ENCODE measurements around the gene EXOC3.
"Not testable (repeated sequence)": the region's sequence is repeated elsewhere in the genome, so short reads cannot be mapped to it uniquely, and the experiment has no call there.

Gene EXOC3

GRCh38 chr5:442335-443238, at the start of gene EXOC3:
EXOC3 (plus strand) TSS chr5:443176; CDS start chr5:446206, 3,030 bp downstream.
- ATAC-seq (peak; percentile 91), DNase-seq (peak; percentile 83)

DNA sequence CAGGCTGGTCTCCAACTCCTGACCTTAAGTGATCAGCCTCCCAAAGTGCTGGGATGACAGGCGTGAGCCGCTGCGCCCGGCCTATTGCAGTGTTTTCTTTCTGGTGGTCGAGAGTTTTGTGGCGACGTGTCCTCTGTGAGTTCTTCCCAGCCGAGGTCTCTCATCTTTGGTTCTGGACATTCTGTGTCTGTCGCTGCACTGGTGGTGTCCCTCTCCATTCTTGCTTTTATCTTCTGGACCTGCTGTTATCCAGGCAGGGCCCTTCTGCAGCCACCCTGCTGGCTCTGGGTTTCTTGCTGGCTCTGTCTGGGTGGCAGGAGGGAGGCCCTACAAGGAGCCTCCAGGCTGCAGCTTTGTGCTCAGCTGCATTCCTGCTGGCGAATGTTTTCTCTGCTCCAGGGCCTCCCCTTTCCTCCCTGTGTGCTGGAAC, 49.1 kb upstream of the EXOC3 start:
- ATAC-seq (no peak), DNase-seq (no peak)

DNA sequence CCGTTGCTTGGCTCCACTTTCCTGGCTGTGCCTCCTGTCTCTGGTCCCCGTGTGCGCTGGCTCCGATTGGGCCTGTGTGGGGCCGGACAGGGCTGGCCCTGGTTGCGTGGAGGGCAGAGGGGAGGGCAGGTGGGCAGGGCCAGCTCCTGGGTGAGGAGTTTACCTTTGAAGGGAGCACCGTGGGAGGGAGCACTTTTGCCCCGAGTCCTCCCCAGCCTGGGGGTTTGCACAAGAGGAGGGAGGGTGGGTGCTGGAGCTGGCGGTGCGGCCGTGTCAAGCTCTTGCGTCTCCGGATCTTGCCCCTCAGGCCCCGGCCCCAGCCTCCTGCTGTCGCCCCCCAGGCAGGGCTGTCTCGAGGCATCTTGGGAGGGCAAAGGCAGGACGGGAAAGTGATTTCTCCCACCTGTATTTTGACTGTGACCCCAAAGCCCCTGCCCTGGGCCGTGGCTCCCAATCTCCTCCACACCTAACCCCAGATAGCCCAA, 48.3 kb upstream of the EXOC3 start:
- DNase-seq (no peak), ATAC-seq (no peak)

DNA sequence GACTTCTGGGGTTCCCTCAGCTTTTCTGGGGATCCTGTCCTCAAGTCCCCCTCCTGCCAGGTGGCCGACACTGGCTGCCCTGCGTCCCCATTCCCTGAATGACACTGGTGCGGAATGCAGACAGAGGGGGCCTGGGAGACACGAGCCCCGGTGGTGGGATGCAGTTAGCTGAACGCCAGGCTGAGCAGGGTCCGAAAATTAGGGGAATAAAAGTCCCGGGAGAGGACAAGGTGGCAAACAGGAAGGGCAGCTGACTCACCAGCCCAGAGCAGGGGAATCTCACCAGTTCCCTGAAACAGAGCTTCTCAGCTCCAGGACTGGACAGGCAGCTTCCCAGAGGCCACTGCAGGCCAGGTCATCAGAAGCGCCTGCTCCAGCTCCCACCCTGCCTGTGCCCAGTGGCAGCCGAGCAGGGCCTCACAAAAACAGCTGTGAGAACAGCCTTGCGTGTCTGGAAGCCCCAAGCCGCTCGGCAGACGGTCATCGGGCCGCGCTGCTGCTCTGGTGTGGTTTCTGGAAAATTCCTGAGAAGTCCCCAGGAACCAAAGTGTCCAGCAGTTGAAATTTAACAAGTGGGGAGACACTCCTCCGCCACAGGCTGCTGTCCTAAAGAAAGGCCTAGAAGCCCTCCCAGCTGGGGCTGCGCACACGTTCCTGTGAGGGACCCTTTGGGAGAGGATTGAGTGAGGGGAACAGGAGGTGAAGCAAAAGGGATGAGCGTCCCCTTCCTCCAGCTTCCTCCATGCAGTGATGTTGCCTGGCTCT, 47.6 kb upstream of the EXOC3 start:
- no peak for DNase-seq
- ATAC-seq = no peak

- DNase-seq (no peak), ATAC-seq (no peak)
These were observed 47.0 kb upstream of the EXOC3 start for GRCh38 chr5:395921-396530.

- ATAC-seq (no peak), DNase-seq (no peak)
These were observed 46.4 kb upstream of the EXOC3 start for GRCh38 chr5:396531-396961.

DNA sequence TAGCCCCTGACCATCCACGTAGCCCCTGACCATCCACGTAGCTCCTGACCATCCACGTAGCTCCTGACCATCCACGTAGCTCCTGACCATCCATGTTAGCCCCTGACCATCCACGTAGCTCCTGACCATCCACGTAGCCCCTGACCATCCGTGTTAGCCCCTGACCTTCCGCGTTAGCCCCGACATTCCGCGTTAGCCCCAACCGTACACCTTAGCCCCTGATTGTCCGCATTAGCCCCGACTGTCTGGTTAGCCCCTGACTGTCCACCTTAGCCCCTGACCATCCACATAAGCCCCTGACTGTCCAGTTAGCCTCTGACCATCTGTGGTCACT, 44.9 kb upstream of the EXOC3 start:
- ATAC-seq = not testable (repeated sequence)

DNA sequence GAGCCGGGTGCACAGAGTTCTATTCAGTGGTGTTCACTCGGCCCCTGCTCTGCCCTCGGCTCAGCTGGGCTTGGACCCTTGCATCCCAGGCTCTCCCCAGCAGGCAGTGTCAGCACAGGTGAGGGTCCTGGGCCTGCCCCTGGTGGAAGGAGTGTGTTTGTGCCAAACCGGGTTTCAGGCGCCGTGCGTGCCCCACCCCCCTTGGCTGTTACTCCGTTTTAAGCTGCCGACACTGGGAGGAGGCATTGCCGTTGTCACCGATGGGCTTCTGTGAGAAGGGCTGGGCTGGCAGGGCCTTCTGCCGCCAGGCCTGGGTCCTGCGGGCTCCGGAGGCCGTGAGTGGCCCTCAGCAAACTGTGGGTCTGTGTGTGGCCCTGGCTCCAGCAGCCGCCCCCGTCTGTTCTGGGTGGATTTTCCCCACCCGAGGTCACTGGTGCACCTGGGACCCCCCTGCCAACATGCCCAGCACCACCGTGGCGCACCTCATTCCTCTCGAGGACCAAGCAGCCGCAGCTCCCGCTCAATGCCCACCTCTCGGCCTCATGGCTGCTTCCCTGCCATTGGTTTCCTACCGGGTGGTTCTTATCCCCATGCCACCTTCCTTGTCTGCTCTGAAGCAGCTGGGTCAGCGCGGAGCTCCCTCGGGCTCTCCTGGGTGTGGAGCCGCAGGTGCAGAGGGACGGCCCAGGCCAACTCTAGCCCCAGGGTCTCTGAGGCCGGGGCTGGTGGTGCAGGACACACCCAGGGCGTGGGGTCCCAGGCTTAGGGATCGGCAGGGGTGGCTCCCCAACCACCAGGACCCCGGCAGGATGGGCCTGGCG, 44.3 kb upstream of the EXOC3 start:
- ATAC-seq (no peak), DNase-seq (no peak)

More for the DNA sequence above, 44.9 kb upstream of the EXOC3 start:
- not testable (repeated sequence) for DNase-seq

DNA sequence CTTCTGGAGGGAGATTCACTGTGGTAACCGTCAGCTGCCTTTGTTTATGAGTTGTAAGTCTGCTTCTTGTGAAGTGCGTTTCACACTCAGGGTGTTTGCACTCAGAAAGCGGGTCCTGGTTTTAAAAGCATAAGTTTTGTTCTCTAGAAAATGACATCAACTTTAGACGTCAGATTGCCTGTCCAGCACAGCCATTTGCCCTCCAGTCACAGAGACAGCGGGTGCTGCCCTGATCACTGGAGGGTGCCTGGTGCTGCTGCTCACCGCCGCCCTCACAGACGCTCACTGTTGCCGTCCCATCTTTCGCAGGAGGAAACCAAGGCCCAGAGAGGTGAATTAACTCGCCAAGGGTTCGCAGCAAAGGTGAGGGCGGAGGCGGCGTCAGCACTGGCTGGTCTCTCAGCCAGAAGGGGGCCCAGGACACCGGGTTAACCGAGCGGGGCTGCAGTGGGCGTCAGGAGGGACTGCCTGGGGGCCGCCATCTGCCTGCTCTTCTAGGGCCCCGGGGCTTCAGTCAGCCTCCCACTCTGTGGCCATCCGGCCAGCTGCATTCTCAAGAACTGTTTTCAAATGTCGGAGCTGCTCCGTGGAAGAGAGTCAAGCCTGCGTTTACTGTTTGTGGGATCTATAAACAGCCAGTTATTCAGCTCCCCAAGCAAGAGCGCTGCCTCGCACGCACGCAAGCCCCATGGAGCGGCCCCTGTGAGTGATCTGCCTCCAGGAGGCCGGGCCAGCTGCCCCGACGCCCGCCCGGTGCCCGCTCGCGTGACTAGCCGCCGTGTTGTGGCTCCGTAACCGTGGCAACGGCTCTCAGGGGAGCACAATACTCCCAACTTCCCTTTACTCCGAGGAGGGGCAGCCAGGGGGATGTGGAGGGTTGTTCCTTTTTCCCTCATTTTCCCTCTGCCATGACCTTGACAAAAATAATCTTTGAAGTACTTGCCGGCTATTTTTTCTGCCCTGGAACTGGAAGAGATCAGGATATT, 43.4 kb upstream of the EXOC3 start:
- peak; percentile 82 for ATAC-seq
- peak; percentile 78 for DNase-seq

- DNase-seq = no peak
- ATAC-seq = no peak
These were observed 42.5 kb upstream of the EXOC3 start for GRCh38 chr5:400282-401145.

GRCh38 chr5:401146-402034, 41.6 kb upstream of the EXOC3 start:
- DNase-seq (no peak), ATAC-seq (no peak)

- not testable (repeated sequence) for DNase-seq, ATAC-seq
These were observed 40.8 kb upstream of the EXOC3 start for GRCh38 chr5:402219-402614.

DNA sequence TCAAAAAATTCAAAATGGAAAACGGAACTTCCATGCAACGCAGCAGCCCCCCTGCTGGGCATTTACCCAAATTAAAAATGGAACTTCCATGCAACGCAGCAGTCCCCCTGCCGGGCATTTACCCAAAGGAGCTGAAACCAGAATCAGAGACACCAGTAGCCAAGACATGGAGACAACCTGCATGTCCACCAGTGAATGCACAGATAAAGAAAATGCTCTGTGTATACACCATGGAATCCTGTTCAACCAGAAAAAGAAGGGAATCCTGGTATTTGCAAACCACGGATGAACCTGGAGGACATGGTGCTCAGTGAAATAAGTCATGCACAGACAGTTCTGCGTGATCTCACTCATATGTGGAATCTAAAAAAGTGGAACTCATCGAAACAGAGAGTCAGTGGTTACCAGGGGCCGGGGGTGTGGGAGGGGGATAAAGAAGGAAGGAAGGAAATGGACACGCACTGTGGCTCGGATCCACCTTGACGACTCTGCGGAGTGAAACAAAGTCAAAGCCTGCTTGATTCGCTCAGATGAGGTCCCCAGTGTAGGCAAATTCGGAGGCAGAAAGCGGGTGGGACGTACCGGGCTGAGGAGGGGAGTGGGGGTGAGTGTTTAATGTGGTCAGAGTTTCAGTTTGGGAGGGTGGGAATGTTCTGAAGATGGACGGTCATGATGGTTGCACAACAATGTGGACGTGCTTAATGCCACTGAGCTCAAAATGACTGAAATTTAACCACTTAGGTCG, 40.2 kb upstream of the EXOC3 start:
- peak; percentile 15 for ATAC-seq
- no peak for DNase-seq

- DNase-seq = no peak
- ATAC-seq = no peak
These were observed 39.0 kb upstream of the EXOC3 start for GRCh38 chr5:403995-404394.

- no peak for ATAC-seq
- DNase-seq = no peak
These were observed 38.2 kb upstream of the EXOC3 start for GRCh38 chr5:404666-405241.

DNA sequence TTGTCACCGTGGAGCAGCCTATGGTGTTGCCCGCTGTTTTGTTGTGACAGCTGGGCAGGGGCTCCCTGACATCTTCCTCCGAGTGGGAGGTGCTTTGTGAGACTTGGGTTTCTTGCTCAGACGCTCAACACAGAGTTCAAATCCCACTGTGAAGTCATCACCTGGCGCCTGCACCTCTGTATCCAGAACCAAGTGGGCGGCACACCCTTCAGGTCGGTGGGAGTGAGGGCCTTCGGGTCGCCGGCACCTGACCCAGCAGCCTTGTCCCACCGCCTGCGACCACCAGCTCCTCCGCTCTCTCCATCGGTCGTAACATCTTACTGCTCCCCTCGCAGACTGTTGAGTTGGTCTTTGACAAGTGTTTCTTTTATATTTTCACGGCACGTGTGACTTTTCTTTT, 37.6 kb upstream of the EXOC3 start:
- DNase-seq (no peak), ATAC-seq (no peak)

- DNase-seq = no peak
- no peak for ATAC-seq
These were observed 36.9 kb upstream of the EXOC3 start for GRCh38 chr5:406041-406440.
